NCI-H446 (cell line): ENCODE measurements around the gene CACNA1C.

ENCODE experiments used
- DNase-seq, 2 experiments: peaks; one replicate each; lab custom pipeline; 2025; lab: John Stamatoyannopoulos, UW

Gene CACNA1C

DNA sequence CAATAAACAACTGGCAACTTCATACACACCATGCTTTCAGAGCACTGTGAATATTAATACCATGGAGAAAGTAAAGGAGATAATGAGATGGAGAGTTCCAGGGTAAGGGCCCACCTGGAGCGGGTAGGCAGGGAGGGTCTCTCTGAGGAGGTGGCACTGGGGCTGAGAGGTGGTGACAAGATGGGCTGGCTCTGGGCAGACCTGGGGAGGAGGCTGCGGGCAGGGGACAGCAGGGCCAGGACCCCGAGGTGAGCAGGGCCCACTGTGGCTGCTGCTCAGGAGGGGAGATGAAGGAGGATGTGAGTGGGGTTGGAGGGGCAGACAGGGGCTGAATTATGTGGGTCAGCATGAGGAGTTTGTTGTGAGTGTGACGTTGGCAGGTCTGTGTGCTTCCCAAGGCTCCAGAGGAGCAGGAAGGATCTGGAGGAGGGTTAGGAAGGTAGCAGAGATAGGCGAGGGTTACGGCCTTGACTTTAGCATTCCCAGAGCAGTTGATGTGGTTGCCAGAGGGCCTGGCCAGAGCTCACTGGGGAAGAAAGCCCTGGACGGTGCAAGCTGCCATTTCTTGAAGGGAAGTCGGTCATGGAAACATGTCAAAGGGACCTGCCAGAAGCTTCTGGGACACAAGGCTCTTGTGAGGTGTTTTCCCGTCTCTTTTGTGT lies 88.2 kb downstream of the CACNA1C start:
- no peak for DNase-seq

DNA sequence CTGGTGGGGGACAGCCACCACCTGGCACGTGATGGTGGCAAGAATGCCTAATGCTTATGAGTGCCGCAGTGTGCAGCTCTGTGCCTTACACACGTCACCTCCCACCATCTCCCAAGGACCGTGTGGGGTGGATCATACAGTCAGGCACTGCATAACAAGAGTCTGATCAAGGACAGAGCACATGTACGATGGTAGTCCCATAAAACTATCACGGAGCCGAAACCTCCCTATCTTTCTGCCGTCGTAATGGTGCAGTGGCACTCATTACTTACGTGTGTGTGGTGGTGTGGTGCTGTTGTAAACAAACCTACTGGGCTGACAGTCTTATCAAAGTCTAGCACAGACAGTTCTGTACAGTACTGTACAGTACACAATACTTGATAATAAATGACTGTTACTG lies 89.3 kb downstream of the CACNA1C start:
- DNase-seq = no peak

DNA sequence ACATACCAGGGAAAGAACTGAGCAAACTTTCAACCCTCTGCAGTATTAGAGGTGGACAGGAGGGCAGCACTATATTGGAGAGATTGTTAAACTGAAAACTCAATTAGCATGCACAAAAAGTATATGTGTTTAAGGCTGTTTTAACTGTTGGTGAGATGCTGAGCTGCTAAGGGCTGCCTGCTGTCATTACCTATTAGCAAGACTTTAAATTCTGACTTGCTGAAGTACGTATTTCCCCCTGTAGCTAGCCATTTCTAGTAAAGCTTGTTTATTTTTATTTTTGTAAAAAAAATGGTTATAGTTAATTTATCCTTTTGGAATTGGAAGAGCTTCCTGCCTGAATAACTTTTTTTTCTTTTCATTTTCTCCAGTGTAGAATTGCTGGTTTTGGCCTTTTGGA lies 92.2 kb downstream of the CACNA1C start:
- DNase-seq = no peak

DNA sequence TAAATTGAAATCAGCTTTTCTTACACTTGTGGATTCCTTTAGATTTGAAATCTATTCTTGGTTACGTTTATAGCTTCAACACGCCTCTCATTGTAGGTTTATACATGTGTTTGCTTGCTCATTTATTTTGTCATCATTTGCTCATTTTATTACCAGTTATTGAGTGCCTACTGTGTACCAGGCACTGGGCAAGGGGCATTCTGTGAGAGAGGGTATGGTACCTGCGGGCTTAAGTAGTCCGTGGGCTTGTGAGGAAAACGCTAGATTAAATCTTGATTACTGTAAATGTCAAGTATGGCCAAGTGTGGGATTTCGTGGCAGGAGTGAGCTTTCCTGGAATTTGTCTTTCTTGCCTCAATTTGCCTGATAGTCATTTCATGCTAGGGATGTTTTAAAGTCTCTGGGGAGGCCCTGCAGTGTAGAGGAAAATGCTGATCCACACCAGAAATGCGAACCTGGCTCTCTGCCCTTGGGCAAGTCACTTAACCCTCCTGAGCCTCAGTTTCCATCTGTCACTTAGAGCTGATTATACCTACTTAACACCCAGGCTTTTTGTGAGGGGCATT lies 92.7 kb downstream of the CACNA1C start:
- DNase-seq = no peak

DNA sequence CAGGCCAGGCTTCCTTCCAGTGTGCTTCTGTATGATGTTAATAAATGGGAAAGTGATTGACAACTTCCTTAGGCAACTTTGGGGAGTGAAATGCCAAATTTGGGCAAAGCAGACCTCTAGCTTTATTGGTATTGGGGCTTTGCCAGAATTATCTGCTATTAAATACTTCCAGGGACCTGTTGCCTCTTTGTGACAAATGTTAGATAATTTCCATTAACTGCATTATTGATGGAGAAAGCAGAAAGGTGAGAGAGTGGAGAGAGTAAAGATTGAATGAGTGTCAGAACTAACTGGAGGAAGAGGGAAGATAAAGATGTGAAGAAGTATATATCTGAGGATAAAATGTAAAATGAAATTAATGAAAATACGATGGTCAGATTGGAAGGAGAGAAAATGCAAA lies 94.5 kb downstream of the CACNA1C start:
- peak in 1 of 2 experiments; percentile 27 for DNase-seq

DNA sequence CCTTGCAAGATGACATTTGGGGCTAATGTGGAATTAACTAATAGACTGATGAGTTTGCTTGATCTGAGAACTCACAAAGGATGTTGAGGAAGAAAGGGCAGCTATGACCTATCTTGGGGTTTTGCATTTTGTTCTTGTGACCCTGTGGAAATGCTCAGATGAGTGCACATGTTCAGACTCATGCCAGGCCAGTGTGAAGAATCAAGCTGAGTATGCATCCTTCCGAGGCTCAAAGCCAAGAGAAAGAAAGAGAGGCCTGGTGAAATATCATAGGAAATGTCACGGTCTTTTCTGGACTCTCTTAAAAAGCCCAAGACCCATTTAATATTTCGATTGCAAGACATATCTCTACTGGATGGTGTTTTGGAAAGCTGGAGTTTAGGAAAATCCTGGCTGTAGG lies 96.3 kb downstream of the CACNA1C start:
- no peak for DNase-seq

DNA sequence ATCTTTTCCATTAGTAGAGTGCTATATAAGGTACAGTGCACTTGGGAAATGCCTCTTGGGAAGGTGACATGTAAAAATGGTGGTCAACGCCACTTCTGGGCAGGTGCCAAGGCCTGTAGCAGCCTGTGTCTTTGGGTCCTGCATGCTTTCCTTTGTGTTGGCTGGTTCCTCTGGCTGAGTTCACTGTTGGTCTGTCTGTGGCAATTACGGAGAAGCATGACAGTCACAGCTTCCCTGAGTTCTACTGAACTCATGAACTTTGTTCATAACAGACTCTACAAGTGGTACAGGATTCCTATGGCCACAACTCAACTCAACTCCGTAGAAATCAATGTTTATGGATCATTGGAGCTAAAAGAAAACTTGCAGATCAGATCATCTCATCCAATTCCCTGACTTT lies 98.0 kb downstream of the CACNA1C start:
- no peak for DNase-seq

DNA sequence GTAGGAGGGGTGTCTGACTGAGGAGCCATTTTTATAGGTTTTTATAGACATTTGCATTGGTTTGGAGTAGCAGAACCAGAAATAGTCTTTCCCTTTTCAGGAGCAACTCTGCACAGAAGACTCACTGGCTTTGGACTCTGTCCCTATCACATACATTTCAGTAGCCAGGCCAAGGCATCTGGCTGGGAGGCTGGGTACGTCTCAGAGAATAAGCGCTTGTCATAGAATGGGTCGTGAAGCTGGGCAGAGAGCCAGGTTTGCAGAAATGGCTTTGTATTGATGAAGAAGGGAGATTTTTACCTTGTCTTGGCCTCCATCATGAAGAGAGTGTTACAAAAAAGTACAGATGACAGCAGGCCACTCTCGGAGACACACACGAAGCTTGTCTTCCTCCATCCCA lies 98.6 kb downstream of the CACNA1C start:
- peak in 1 of 2 experiments; percentile 40 for DNase-seq

DNA sequence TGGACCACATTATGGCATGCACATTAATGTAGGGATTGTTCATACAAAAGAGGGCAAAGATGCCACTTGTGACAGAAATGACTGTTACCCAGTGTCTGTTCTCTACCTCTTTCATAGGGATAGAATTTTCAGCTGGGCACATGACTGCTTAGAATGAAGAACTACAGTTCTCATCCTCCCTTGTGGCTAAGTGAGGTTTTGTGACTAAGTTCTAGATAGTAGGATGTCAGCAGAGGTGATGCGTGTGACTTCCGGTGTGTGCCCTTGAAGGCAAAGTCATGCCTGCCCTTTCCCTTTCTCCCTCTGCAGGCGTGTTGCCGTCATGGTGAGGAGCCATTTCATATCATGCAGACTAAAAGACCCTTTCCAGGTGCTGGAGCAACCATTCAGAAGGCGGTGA lies 99.3 kb downstream of the CACNA1C start:
- no peak for DNase-seq

DNA sequence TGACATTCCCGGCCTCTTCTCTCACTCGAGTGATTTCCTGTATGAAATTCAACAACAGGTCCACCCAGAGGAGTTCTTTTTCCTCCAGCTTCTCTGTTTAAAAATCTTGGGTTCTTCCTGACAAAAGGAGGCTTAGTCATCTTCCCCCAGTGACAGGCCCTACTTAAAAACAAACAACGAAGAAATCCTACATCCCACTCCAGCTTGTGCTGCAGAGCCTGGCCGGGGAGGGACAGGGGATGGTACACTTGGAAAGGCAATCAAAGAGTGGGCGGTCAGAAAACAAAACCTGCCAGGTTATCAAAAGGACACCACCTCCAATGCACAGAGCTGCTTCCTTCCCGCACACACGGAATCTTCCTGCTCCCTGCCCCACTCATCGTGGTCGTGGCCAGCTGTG lies 101.3 kb downstream of the CACNA1C start:
- DNase-seq = no peak

DNA sequence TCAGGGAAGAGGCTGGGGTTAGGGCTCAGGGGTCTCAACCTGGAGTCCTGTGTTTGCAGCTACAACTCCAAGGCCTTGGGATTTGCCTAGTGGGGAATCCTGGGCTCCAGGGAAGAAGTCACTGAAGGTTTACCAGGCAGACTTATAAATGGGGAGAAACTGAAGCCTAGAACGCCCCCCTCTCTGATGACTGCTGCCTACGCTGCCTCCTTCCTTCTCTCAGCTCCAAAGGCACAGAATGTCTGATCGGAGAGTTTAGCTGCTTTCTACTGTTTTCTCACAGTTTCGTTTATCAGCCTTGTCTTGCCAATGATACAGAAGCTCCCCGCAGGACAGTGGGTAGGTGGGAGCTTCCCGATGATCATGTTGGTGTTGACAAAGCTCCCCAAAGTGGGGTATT lies 101.7 kb downstream of the CACNA1C start:
- no peak for DNase-seq

DNA sequence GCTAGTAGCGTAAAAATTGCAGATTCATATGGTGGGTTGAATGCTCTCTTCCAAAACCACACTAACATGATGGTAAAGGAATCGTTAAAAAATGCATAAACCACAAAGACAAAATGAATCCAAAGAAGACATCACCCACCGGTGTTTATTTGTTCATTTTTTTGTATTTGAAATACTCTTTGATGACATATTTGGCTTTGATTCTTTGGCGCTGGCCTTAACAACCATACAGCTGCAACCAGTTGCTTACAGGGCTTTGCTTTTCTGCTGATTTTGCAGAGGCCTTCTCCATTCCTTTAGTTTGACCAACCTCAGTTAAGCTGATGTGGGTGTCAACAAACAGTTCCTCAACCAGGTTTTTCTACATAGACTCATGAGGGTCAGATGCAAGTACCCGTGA lies 103.5 kb downstream of the CACNA1C start:
- DNase-seq = no peak

DNA sequence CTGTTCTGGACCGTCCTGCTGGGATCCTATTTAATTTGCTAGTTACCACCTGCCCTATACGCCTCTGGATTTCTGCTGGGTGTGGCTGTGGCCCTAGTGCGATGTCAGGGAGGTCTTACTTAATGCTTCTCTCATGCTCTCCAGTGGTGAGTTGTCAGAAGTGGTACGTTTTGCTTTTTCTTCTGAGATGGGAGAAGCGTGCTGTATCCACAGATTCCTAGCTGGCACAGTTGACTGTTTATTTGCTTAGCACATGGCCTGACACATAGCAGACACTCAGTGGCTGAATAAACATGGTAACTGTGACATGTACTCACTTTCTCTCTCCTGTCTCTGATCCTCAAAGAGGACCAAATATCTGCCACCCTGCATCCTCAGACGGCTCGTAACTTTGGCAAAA lies 107.3 kb downstream of the CACNA1C start:
- DNase-seq = no peak

DNA sequence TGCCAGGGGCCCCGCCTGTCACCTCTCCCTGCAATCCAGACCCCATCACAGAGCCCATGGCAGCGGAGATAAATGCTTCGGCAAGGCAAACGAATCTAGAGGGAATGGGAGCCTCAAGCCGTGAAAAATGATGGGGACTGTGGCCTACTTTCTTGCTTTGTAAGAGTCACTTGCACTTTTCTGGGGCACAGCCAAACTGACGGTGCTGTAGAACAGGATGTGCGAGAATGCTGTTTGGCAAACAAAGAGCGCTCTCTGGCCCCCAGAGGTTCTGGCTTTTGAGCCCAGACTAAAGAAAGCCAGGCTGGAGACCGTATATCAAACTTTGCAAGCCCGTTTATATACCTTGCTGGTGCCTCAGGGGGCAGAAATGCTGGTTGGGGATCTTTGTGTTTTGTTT lies 108.7 kb downstream of the CACNA1C start:
- no peak for DNase-seq

DNA sequence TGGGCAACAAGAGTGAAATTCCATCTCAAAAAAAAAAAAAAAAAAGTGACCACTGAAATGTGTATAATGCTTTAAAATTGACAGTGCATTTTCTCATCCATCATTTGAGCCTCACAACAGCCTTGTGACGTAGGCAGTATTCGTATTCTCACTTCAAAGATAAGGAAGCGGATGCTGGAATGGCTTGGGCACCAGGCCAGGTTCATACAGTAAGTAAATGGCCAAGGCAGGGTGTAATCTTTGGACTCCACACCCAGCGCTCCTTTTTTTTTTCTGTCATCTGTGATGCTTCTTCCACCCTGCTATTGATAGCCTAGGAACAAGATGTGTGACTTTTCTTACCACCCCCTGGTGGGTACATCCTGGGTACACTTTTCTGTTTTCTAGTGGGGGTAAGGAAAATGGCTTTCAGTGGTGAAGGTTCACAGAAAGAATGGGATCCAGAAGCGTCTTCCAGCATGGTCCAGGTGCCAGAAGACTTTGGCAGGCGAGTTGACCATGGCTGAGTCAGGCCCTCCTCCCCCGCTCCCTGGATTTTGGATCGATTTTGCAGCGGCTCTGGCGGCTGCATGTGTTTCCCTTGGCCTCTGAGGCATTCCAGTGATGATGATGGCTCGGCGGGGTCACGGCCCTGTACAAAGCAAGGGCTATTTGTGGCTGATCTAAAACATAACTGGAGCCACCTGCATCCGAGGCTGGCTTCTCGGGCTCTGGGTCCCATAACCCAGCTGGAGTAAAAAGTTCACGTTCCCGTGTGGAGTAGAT lies 110.6 kb downstream of the CACNA1C start:
- peak; percentile 61 to 91 for DNase-seq

DNA sequence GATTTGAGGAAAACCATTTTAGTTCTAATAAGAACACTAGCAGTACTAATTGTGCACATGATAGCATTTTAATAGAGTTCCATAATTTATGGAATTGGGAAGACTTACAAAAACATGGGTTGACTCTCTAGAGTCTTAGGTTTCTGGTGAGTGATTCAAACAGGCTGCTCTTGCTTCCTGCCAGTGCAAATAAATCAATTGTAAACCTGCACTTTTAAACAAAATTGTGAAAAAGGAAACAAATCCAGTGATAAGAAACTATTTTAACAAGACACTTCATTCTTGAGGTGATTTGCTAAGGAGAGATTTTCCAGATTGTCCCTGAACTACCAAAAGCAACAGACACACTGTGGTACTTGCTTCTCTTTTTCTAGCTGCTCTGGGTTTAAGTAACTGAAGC lies 112.2 kb downstream of the CACNA1C start:
- no peak for DNase-seq

DNA sequence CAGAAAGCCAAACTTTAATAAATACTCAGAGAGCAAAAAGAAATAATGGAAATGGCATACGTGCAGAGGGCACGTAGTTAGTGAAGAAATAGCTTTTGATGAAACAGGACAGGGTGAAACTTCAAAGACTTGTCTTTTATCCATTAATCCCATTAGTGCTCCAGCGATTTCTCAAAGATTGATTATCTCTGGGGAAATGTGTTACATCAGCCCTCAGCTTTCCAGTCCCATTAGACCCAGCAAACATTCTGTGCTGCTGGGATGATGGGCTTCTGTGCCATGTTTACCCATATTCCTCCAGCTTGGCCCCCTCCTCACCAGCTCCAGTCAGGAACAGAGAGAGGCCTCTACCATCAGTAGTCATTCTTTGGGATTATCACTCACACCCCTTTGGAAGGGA lies 113.1 kb downstream of the CACNA1C start:
- no peak for DNase-seq

DNA sequence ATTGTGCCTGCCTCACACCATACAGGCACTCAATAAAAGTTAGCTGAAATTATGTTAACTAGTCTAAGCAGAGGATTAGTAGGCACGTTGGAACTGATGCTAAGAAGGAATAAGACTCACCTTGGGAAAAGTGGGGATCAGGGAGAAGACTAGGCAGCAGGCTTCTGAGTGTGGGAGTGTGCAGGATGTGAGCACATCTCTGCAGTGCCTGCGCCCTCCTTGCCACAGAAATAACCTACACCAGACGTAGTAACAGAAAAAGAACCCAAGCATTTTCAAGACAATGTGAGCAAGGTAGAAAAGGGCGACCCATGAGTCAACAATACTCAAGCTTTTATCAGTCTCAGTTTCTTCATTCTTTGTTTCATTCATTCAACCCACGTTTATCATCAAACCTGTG lies 113.9 kb downstream of the CACNA1C start:
- DNase-seq = no peak

DNA sequence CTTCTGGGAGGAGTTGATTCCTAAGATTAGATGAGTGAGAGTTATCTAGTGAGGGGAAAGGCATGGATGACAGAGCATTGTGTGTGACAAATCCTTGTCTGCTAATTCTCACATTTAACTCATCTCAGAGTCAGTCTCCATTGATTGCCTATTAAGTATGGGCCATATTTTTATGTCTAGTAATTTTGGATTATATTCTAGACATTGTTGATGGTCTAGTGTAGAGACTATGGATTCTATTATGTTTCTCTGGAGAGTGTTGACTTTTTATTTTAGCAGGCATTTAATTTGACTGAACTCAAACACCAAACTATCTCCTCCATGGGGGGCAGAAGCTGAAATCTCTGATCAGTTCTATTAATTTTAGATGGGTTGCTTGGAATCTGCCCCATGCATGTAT lies 114.4 kb downstream of the CACNA1C start:
- no peak for DNase-seq

DNA sequence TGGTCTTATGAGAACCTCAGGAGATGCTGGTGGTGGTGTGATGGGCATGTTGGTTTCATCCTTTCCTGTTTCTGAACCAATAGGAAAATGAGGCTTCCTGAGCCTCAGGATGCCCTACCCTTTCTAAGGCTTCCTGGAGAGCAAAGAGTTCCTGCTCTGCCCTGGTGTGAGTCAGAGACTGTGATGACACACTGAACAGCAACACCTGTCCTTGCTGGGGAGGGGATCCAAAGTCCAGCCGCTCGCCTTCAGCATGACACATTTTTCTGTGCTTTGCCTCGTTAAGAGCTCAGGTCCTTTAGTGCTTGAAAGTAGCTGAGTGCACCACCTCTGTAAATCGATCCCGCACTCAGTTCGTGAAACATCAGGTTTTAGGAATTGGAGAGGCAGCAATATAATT lies 116.0 kb downstream of the CACNA1C start:
- DNase-seq = no peak

DNA sequence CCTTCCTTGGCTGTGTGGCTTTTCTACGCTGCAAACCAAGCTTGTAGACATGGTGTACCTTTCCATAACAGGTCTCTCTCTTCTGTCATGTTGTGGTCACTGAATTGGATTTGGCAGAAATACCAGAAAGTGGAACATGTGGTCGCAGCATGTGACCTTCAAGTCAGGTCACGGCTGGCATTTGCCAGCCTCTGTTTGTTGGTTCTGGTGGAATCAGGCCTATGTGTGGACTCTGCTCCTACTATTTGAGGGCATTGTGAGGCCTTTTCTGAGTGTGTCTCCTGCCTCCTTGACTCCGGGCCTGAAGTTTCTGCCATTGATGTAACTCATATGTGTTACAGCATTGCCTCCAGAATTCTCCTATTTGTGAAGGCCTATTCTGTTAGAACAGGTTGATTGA lies 116.7 kb downstream of the CACNA1C start:
- DNase-seq = no peak

DNA sequence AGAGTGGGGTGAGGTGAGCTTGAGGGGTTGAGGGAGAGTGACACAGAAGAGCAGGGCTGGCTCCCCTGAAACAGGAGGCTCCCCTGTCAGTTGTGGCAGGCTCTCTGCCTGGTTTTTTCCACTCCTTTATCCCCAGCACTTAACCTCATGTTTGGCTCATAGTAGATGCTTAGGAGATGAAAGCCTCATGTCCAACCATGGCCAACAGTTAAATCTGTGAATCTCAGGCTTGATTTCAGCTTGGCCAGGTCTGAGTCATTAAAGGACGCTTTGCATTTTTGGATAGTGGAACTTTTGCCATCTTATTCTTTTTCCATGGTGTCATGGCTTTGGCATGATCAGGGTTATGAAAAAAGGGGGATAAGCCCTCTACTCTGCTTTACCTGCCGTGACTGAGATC lies 117.2 kb downstream of the CACNA1C start:
- DNase-seq = peak; percentile 59 to 65

DNA sequence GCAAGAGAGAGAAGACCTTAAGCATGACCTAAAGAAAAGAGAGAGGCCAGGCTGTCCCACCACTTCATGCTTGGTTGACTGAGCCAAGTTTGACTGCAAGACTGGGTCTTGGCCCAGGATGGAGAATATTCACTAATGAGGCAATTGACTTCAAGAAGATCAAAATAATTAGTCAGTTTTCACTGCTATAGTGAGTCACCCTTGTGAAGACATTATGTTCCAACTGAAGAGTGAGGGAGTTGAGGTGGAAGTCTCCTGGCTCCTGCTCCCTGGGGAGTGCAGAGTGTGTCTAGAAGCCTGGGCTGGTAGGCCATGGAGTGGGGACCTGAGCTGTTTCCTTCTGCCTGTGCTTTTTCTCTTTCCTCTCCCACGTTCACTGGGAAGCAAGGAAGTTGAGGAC lies 117.6 kb downstream of the CACNA1C start:
- peak; percentile 81 to 92 for DNase-seq
